Islet of Langerhans (tissue), 1 donor: ENCODE measurements around the gene EPHB3.
"Not testable (repeated sequence)": the region's sequence is repeated elsewhere in the genome, so short reads cannot be mapped to it uniquely, and the experiment has no call there.

ENCODE experiments used
- FAIRE-seq: peaks from one replicate; lab custom pipeline; 2011; peaks lifted over from hg19 to GRCh38; lab: Jason Lieb, UNC

EPHB3 gene

GRCh38 chr3:184600685-184601377, 39.2 kb downstream of the EPHB3 start:
- FAIRE-seq: no peak

GRCh38 chr3:184601576-184602371, 40.2 kb downstream of the EPHB3 start:
- FAIRE-seq: no peak

GRCh38 chr3:184602372-184603150, 41.0 kb downstream of the EPHB3 start:
- no peak for FAIRE-seq

DNA sequence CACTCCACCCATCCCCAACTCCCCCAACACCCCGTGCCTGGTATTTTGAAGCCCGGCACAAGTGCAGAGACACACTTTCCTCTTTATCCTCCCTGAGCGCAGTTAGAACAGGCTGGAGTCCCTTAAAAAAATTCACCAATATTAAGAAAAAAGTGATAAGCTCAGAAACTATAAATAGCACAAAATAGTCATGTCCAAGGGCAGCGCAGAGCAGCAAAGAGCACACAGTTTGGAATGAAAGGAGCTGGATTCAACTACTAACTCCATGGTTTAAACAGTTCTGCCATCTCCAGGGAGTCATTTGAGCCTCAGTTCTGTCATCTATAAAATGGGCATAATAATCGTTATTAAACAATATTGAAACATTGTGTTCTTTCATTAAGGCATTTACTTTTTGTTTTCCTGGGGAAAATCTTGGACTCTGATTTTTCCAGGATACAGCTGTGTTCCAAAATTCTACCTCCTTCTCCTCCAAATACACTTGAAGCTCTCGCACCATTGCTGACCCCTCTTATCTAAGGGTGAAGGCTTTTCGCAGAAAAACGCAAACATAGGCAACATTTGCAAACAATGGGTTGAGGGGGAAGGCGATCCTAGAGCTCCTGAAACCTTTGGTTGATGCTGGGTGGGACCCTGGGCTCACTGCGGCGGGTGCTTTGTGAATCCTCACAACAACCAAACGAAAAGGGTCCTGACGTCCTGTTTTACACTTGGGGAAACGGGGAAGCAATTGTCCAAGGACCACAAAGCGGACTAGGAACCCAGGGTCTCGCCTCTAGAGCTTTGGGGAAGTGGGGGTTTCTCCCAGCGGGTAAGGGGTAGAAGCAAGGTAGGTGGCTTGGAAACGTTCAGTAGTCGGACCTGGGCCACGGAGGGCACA, 41.8 kb downstream of the EPHB3 start:
- no peak for FAIRE-seq

GRCh38 chr3:184604039-184604601, 42.5 kb downstream of the EPHB3 start:
- no peak for FAIRE-seq

GRCh38 chr3:184604615-184605290, 43.2 kb downstream of the EPHB3 start:
- no peak for FAIRE-seq

DNA sequence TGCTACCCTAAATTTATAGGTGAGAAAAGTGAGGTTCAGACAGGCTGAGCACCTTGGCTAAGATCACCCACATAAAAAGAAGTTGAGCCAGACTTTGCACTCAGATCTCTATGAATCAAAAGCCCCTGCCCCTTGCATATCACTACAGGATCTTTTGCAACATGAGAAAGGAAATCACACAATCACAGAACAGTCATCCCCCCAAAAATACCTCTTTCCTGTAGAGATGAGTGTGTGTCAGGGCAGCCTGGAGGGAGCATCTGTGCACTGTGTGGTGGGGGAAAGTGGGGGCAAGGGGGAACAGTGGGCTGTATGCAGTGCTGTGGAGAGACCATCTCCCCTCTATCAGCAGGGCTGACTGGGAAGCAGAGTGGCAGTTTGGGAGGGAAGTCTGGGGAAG, 46.6 kb downstream of the EPHB3 start:
- no peak for FAIRE-seq

GRCh38 chr3:184609476-184610244, 48.1 kb downstream of the EPHB3 start:
- FAIRE-seq: no peak

- FAIRE-seq: no peak
These were observed 48.8 kb downstream of the EPHB3 start for GRCh38 chr3:184610245-184610871.

DNA sequence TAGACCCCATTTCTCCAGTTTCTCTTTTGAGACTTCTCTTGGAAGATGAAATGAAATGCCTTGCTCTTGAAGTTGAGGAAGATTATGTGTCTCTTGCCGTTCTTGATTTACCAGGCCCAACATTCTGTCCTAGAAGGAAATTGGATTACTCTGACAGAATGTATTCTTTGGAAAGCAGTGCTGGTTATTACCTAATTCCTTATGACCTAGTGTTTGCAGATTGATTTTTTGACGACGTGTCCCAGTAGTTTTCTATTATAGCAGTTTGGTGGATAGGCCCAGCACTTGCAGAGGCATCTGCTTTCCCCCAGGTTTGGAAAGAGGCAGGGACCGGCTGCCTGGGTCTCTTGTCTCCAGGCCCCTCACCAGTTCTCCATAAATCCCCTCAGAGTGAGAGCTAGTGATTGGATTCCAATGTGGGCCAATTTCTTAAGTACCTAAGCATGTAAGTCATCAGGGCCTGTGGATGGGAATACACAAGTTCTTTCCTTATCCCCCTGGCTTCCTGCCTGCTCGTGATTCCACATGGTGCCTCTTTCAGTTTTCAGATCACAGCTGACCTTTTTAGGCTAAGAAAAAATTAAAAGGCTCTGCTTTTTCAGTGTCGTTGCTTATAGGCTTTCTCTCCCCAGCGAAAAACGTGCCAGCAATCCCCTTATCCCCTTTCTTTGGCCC, 50.2 kb downstream of the EPHB3 start:
- FAIRE-seq: no peak

DNA sequence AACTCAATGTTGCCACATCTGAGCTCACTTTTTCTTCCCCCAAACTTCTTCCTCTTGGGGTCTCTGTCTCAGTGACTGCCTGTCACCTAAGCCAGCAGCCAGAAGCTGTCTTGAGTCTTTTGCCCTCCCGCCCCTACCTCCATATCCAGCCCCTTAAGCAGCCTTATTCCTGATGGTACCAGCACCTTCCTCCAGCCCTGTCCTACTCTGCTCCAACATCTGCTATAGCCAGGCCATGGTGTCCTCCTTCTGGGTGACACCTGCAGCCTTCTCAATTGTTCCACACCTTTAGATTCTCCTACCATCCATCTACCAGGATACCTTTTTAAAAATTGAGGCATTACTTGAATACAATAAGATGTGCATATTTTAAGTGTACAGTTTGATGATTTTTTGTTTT, 53.8 kb downstream of the EPHB3 start:
- FAIRE-seq: no peak

GRCh38 chr3:184616436-184616835, 54.9 kb downstream of the EPHB3 start:
- no peak for FAIRE-seq

GRCh38 chr3:184617306-184617705, 55.7 kb downstream of the EPHB3 start:
- not testable (repeated sequence) for FAIRE-seq

DNA sequence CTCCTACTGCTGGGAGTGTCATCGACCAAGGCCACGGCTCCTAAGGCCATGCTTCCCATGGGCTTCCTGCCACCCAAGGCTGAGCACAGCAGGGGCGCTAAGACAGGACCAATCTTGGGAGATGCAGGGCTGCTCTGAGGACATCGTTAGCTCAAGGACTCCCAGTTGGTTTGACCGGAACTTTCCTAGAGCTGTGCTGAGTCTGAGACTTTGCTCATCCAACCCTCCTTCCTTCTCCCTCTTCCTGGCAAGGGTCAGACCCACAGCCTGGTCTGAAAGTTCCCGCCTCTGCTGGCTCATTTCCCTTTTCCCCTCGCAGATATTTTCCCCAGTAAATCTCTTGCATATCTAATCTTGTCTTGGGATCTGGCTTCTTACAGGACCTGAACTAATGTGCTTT, 57.2 kb downstream of the EPHB3 start:
- no peak for FAIRE-seq

- FAIRE-seq: no peak
These were observed 57.8 kb downstream of the EPHB3 start for GRCh38 chr3:184619369-184619768.

- FAIRE-seq: no peak
These were observed 58.3 kb downstream of the EPHB3 start for GRCh38 chr3:184619787-184620430.

DNA sequence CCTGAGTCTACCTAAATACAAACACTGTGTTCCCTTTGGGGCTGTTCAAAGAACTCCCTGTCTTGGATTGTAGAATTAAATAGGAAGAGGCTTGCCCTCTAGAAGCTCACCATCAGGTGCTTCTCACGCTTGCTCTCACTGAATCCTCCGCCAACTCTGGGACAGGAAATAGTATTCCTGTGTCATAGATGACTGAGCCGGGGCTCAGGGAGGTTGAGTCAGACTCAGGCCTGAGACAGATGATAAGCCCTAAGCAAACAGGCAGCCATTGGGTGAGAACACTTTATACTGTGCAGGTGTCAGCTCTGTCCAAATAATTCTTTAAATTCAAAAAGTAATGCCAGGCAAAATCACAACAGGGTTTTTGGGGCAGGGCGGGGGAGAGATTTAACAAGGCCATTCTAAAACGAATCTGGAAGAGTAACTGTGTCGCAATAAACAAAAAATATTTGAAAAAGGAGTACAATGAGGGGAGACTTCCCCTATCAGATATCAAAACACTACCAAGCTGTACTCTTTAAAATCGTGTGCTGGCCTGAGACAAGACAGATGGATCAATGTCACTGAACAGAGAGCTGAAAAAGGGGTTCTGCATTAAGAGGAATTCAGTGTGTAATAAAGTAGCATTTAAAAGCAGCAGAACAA, 59.0 kb downstream of the EPHB3 start:
- no peak for FAIRE-seq

GRCh38 chr3:184622156-184622555, 60.6 kb downstream of the EPHB3 start:
- FAIRE-seq: not testable (repeated sequence)
